Stimulated activated naive CD4-positive, alpha-beta T cell treated with Interleukin-2 at 50 U/mL for 16 hours (primary cell): ENCODE results near the gene NDUFA13.

ENCODE experiments used
- DNase-seq: peaks from one replicate; lab custom pipeline; 2025; lab: John Stamatoyannopoulos, UW

NDUFA13 gene

GRCh38 chr19:19510432-19510831 lies 5.6 kb upstream of the NDUFA13 start:
- no peak for DNase-seq

DNA sequence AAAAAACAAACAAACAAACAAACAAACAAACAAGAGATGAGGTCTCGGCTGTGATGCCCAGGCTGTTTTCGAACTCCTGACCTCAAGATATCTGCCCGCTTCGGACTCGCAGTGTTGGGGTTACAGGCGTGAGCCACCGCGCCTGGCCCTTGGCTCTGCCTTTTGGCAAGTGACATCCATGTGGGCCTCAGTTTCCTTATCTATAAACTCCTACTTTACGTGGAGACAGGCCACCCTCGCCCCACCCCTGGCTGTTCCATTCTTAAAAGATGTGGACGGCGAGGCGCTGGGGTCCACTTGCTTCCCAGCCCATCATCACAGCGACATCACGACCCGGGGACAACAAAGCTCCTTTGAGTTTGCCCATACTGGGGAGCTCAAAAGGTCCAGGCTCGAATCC lies 2.3 kb upstream of the NDUFA13 start:
- no peak for DNase-seq

DNA sequence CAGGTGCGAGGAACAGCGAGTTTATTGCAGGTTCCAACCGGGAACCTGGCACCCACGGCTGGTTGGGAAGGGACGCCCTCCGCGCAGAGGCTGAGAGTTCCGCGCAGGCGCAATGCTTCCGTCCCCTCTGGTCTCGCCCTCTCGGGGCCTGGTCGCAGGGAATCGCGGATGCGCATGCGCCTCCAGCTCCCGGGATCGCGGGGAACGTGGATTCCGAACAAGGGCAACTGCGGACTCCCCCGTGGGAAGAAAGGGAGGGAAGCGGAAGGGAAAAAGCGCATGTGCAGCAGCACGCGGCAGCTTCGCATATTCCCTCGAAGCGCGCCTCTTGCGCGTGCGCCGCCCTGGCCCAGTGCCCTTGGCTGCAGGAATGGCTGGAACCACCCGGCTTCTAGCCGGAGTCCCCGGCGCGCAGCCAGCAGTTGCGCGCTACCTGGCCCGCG lies 1.8 kb upstream of the NDUFA13 start:
- DNase-seq = no peak

GRCh38 chr19:19514881-19515641 lies 964 bp upstream of the NDUFA13 start, which contains the start of gene TSSK6:
Gene TSSK6, minus strand, starts transcription at chr19:19515548. Its CDS starts 121 bp downstream, at chr19:19515427.
- no peak for DNase-seq

- no peak for DNase-seq
These were observed 1.2 kb downstream of the NDUFA13 start for GRCh38 chr19:19517235-19517619.

- DNase-seq = no peak
These were observed 5.0 kb downstream of the NDUFA13 start for GRCh38 chr19:19520989-19521388.

DNA sequence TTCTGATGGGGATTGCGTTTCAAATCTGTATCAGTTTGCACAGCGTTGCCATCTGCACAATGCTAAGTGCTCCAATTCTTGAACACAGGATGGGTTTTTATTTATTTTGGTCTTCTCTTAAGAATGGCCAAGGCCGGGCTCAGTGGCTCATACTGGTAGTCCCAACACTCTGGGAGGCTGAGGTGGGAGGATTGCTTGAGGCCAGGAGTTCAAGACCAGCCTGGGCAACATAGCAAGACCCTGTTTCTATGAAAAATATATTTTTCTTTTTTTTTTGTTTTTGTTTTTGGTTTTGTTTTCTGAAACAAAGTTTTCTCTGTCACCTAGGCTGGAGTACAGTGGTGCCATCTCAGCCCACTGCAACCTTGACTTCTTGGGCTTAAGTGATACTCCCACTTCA lies 7.2 kb downstream of the NDUFA13 start:
- no peak for DNase-seq

DNA sequence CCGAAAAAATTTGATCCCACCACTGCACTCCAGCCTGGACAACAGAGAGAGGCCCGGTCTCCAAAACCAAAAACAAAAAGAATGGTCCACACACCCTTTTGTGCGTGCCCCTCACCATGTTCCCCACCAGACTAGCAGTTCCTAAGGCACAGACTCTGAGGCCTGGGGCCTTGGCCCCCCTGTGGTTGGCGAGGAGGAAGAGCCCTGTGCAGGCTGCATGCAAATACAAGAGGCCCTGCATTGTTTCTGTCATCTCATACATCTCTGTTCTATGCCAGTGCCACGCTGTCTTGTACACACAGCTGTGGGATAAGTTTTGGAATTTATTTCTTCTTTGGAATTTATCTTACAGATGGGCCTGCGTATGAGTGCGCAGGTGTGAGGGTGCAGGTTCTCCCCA lies 8.0 kb downstream of the NDUFA13 start:
- DNase-seq = no peak

DNA sequence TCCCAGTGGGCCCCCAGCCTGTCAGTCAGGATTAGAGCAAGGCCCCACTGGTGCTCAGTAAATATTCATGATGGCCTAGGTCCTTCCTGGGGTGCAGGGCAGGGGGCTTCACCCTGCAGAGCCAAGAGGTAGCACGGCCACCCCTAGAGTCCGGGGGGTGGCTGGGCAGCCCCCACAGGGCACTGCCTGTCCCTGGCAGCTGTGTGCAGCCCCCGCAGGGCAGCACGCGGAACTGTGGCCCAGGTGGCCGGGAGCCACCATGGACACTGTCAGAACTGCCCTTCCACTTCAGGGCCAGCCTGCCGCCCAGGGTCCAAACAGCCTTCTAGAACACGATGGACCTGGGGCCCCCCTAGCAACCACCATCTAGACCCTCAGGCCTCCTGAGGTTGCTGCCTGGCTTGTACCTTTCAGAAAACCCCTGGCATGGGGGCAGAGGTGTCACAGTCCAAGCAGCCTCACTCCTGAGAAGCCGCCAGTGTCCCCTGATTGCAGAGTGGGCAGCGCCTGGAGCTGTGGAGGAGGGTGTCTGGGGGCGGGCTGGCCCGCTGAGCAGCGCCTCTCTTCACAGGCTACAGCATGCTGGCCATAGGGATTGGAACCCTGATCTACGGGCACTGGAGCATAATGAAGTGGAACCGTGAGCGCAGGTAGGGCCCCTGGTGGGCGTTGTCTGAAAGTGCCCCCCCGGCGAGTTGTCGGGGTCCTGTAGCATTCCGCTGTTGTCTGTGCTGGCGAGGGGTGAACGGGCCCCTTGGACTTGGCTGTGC lies 9.8 kb downstream of the NDUFA13 start:
- no peak for DNase-seq

DNA sequence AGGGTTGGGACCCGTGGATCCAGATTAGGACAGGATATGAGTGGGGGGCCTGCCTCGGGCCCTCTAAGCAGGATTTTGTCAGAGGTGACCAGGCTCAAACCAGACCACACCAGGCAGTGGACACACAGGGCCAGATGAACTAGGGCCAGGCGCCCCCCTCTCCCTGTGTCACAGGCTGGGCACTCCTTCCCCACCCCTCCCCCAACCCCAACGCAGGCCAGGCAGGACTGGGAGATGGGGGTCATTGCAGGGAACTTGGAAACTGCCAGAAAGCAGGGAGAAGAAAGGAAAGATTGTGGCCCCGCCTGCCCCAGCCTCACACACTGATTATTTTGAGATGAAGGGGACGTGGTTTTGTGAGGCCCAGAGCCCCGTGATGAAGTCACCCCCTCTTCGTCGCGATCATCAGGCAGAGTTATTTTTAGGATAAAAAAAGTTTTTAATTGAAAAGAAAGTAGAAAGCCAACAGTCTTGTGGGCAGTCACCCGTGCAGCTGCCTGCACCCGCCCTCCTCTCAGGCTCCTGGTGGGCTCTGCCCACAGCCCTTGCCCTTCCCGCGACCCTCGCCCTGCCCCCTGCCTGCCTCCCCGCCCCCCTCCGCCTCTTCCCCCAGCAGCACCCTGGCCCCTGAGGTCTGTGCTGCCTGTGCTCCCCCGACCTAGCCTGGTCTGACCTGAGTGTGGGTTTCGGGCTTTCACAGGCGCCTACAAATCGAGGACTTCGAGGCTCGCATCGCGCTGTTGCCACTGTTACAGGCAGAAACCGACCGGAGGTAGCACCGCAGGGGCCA lies 10.8 kb downstream of the NDUFA13 start:
- no peak for DNase-seq

DNA sequence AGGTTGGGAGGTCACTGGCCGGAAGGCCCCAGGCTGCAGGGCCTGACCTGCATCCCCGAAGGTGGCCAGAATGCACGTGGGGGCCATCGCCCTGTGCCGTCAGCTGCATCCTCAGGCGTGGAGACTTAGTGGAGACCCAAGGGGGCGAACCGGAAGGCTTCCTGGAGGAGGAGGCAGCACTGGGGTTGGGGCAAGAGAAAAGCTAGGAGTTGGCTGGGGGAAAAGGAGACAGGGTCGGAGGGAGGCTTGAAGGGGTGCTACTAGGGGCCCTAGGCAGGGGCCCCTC lies 11.3 kb downstream of the NDUFA13 start:
- DNase-seq = no peak

DNA sequence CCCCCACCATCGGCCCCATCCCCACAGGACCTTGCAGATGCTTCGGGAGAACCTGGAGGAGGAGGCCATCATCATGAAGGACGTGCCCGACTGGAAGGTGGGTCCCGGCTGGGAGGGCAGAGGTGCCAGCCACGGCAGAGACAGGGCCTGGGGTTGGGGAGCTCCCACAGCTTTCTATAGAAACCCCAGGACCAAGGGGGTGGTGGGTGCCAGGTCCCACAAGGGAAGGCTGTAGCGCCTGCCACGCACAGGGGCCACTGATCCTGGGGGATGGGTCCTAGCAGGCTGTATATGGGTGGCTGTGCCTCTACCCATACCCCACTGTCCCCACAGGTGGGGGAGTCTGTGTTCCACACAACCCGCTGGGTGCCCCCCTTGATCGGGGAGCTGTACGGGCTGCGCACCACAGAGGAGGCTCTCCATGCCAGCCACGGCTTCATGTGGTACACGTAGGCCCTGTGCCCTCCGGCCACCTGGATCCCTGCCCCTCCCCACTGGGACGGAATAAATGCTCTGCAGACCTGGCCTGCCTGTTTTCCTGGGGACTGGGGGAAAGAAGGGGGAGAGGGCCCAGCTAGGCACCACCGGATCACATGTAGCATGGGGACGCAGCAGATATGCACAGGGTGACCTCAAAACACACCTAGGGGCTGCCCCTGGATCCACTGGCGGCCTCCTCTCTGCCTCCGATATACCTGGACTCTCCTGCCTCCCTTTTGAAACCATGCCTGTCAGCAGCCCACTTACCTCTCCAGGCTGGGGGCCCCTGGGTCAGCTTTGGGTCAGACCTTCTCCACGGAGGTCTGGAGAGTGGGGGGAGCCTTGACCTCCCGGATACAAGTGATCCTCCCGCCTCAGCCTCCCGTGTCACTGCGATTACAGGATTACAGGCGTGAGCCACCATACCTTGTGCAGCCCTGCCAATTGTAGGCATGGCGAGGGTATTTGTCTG lies 11.9 kb downstream of the NDUFA13 start:
- no peak for DNase-seq

DNA sequence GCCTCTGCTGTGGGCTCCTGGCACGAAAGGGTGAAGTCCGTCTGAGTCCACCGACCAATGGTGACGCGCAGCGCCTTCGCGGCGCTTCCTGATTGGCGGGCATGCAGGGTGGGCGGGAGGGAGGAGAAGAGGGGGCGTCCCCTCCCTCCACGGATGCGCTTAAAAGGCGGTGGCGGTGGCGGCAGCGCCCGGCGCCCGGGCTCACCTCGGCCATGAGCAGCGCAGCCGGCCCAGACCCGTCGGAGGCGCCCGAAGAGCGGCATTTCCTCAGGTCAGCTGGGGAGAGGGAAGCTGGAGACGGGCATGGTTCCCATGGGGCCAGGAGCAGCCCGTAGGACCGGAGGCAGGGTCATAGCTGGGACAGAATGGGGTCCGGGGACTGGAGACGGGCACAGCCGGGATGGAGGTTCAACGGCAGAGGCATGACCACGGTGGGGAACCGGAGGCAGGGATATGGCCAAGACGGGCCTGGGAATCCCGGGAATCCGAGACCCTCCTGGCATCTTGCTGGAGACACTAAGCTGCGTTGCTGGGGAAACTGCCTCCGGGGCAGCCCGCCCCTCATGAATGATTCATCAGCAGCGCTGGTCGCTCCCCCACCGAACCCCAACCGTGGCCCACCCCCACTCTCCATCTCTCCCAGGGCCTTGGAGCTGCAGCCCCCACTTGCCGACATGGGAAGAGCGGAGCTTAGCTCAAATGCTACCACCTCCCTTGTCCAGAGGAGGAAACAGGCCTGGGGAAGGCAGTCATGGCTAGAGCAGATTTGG lies 12.9 kb downstream of the NDUFA13 start, which contains the start of gene YJEFN3:
TSS of gene YJEFN3 (plus strand) at position 191 of the 770 bp plus-strand sequence. CDS start at position 213, 22 bp downstream.
- no peak for DNase-seq

DNA sequence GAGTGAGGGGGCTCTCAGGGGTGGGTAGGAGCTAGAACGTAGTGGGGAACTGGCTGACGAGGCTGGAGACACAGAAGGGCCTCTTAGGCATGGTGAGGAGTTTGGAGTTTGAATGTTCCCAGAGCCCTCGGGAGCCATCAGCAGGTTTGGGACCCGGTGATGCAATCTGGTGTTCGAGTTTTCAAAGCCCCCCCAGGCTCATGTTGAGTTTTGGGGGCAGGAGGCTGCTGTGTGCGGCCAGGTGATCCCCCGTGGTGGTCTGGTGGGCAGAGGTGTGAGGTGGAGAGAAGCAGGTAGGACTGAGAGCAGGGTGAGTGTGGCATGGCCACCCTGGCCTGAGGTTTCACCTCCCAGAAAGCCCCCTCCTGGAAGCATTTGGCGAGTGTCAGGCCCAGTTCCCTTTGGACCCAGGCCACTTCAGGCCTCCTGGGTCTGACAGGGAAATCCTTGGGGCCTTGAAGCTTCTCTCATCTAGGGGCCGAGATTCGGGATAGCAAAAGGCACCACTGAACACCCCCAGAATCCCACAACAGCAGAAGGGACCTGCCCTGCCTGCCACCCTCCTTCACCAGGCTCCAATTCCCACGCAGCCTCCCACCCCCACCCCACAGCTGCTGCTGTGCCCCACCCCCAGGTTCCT lies 13.9 kb downstream of the NDUFA13 start:
- no peak for DNase-seq

GRCh38 chr19:19530423-19530804 lies 14.4 kb downstream of the NDUFA13 start:
- no peak for DNase-seq

DNA sequence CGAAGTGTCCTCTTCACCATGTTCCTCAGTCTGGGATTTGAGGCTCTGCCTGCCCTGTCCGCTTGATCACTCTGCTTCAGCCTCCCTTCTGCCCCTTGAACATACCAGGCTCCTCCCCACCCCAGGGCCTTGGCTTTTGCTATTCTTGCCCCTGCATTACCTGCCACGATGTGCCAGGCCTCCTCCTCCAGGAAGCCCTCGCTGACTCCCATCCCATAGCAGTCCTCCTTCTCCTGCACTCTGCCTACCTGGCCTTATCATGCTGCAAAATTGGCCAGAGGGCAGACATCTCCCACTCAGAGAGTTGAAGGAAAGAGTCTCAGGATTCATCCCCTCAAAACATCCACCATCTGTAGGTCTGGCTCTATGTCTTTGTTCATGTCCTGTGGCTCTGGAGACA lies 14.9 kb downstream of the NDUFA13 start:
- DNase-seq = no peak

DNA sequence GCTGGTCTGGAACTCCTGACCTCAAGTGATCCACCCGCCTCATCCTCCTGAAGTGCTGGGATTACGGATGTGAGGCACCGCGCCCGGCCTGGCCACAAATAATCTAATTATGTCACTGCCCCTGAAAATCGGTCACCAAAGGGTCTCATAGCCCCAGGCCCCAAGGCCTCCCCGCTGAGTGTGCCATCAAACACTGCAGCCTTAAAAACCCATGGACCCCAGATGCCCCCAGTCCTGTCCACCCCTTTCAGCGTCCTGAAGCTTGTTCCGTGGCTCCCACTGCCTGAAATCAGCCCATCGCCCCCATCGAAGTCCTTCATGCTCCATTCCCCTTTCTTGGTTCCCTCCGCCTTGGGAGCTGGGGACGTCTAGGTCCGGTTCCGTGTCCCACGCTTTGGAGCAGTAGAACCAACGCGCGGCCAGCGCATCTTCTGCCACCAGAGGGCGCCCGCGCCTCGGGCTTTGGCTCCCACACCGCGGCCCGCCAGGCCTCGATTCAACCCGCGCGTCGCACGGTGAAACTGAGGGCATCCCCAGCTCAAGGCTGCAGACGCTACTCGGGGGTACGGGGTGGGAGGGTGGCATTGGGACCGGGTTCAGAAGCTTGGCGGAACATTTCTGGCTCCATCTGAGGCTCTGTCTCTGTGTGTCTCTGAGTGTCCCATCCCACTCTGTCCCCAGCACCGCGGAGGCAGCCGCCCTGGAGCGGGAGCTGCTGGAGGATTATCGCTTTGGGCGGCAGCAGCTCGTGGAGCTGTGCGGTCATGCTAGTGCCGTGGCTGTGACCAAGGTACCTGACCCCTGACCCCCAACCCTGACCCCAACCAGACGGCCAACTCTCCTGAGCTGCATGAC lies 16.2 kb downstream of the NDUFA13 start:
- DNase-seq = peak; percentile 77

DNA sequence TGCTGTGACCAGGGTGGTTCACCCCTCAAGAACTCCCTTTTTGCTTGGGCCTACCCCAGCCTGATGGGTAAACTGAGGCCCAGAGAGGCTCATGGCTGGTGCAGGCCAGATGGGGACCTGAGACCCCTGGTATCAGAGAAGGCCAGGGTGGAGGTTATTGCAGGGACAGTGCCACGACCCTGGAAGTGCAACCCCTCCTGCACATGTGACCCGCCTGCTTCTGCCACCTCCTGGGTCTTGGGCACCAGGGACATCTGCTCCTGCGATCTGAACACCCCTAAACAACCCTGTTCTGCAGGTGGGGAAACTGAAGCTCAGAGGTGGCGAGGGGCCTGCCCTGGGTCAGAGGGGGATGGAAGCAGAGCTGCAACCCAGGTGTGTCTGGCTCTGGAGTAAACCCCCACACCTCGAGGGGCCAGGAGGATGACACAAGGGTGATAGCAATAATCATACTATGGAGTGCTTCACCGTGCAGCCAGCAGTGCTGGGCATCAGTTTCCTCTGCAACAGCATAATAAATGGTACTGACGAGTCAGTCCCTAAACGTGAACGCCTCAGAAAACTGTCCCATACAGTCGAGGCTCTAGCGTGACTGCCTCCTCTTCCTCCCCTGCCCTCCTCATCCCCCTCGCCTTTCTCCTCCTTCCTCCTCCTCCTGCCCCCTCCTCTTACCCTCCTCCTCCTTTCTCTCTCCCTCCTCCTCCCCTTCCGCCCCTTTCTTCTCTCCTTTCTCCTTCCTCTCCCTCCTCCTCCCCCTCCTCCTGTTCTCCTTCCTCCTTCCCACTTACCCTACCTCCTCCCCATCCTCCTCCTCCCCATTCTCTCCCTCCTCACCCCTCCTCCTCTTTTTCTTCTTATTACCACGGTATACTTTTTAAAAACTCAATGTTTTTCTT lies 17.0 kb downstream of the NDUFA13 start:
- DNase-seq = no peak
